ENCODE measurements around the gene TUBA3E.
"Not testable (repeated sequence)": the region's sequence is repeated elsewhere in the genome, so short reads cannot be mapped to it uniquely, and the experiment has no call there.

TUBA3E gene

GRCh38 chr2:130231656-130232055 is 33.4 kb upstream of the TUBA3E start:
- no peak for TF ChIP-seq CTCF (IDR thresholded peaks at IDR 0.05)
- Histone ChIP-seq H3K4me3 (ENCODE audit: low read depth in 1 of 2, low read length in 1 of 2) (no peak overlapping the region), H3K4me1 (ENCODE audit: control insufficient read depth in 1 of 2, insufficient read depth in 1 of 2, low read depth in 1 of 2, low read length in 1 of 2) (no peaks in the 10 kb centered on the region), H3K9me3 (no peaks in the 10 kb centered on the region), H3K36me3 (no peaks in the 10 kb centered on the region), H3K27ac (no peak overlapping the region), H3K27me3 (peaks cover 6% of the 10 kb centered on the region)

GRCh38 chr2:130230907-130231306 is 32.7 kb upstream of the TUBA3E start:
- not testable (repeated sequence) for H3K9me3 ChIP-seq; H3K36me3 ChIP-seq; H3K27me3 ChIP-seq; H3K4me1 ChIP-seq (ENCODE audit: control insufficient read depth in 1 of 2, insufficient read depth in 1 of 2, low read depth in 1 of 2, low read length in 1 of 2); H3K4me3 ChIP-seq (ENCODE audit: low read depth in 1 of 2, low read length in 1 of 2); H3K27ac ChIP-seq

- H3K27me3 ChIP-seq; H3K27ac ChIP-seq; H3K9me3 ChIP-seq; H3K36me3 ChIP-seq; H3K4me3 ChIP-seq (ENCODE audit: low read depth in 1 of 2, low read length in 1 of 2); H3K4me1 ChIP-seq (ENCODE audit: control insufficient read depth in 1 of 2, insufficient read depth in 1 of 2, low read depth in 1 of 2, low read length in 1 of 2): not testable (repeated sequence)
Observed at GRCh38 chr2:130230376-130230775, 32.1 kb upstream of the TUBA3E start.

GRCh38 chr2:130229161-130229510 is 30.9 kb upstream of the TUBA3E start:
- not testable (repeated sequence) for H3K9me3 ChIP-seq; H3K27me3 ChIP-seq; H3K36me3 ChIP-seq; H3K4me1 ChIP-seq (ENCODE audit: control insufficient read depth in 1 of 2, insufficient read depth in 1 of 2, low read depth in 1 of 2, low read length in 1 of 2); H3K27ac ChIP-seq; H3K4me3 ChIP-seq (ENCODE audit: low read depth in 1 of 2, low read length in 1 of 2)

GRCh38 chr2:130228467-130229160 is 30.4 kb upstream of the TUBA3E start:
- not testable (repeated sequence) for H3K27ac ChIP-seq; H3K4me1 ChIP-seq (ENCODE audit: control insufficient read depth in 1 of 2, insufficient read depth in 1 of 2, low read depth in 1 of 2, low read length in 1 of 2); H3K27me3 ChIP-seq; H3K9me3 ChIP-seq; H3K4me3 ChIP-seq (ENCODE audit: low read depth in 1 of 2, low read length in 1 of 2); H3K36me3 ChIP-seq

GRCh38 chr2:130228005-130228404 is 29.8 kb upstream of the TUBA3E start:
- H3K27ac ChIP-seq; H3K27me3 ChIP-seq; H3K36me3 ChIP-seq; H3K4me3 ChIP-seq (ENCODE audit: low read depth in 1 of 2, low read length in 1 of 2); H3K4me1 ChIP-seq (ENCODE audit: control insufficient read depth in 1 of 2, insufficient read depth in 1 of 2, low read depth in 1 of 2, low read length in 1 of 2); H3K9me3 ChIP-seq: not testable (repeated sequence)

- not testable (repeated sequence) for H3K4me1 ChIP-seq (ENCODE audit: control insufficient read depth in 1 of 2, insufficient read depth in 1 of 2, low read depth in 1 of 2, low read length in 1 of 2); H3K27ac ChIP-seq; H3K36me3 ChIP-seq; H3K9me3 ChIP-seq; H3K4me3 ChIP-seq (ENCODE audit: low read depth in 1 of 2, low read length in 1 of 2)
- H3K27me3 ChIP-seq: peaks cover 16% of the 10 kb centered on the region
Observed at GRCh38 chr2:130222523-130222922, 24.3 kb upstream of the TUBA3E start.

GRCh38 chr2:130220505-130220904 is 22.3 kb upstream of the TUBA3E start:
- H3K4me1 ChIP-seq (ENCODE audit: control insufficient read depth in 1 of 2, insufficient read depth in 1 of 2, low read depth in 1 of 2, low read length in 1 of 2); H3K27ac ChIP-seq; H3K4me3 ChIP-seq (ENCODE audit: low read depth in 1 of 2, low read length in 1 of 2); H3K9me3 ChIP-seq; H3K36me3 ChIP-seq: not testable (repeated sequence)
- peaks cover 29% of the 10 kb centered on the region for H3K27me3 ChIP-seq

- H3K4me1 ChIP-seq (ENCODE audit: control insufficient read depth in 1 of 2, insufficient read depth in 1 of 2, low read depth in 1 of 2, low read length in 1 of 2); H3K9me3 ChIP-seq; H3K27ac ChIP-seq; H3K4me3 ChIP-seq (ENCODE audit: low read depth in 1 of 2, low read length in 1 of 2); H3K36me3 ChIP-seq: not testable (repeated sequence)
- peaks cover 38% of the 10 kb centered on the region for H3K27me3 ChIP-seq
Observed at GRCh38 chr2:130219147-130219546, 20.9 kb upstream of the TUBA3E start.

- peaks cover 43% of the 10 kb centered on the region for H3K27me3 ChIP-seq
- H3K9me3 ChIP-seq; H3K4me1 ChIP-seq (ENCODE audit: control insufficient read depth in 1 of 2, insufficient read depth in 1 of 2, low read depth in 1 of 2, low read length in 1 of 2); H3K36me3 ChIP-seq; H3K27ac ChIP-seq; H3K4me3 ChIP-seq (ENCODE audit: low read depth in 1 of 2, low read length in 1 of 2): not testable (repeated sequence)
Observed at GRCh38 chr2:130207051-130207450, 8.8 kb upstream of the TUBA3E start.

- H3K9me3 ChIP-seq; H3K27ac ChIP-seq; H3K4me1 ChIP-seq (ENCODE audit: control insufficient read depth in 1 of 2, insufficient read depth in 1 of 2, low read depth in 1 of 2, low read length in 1 of 2); H3K4me3 ChIP-seq (ENCODE audit: low read depth in 1 of 2, low read length in 1 of 2); H3K36me3 ChIP-seq: not testable (repeated sequence)
- H3K27me3 ChIP-seq: peaks cover 18% of the 10 kb centered on the region
Observed at GRCh38 chr2:130203150-130203549, 4.9 kb upstream of the TUBA3E start.

GRCh38 chr2:130202518-130202917 is 4.3 kb upstream of the TUBA3E start:
- not testable (repeated sequence) for H3K9me3 ChIP-seq; H3K4me3 ChIP-seq (ENCODE audit: low read depth in 1 of 2, low read length in 1 of 2); H3K27ac ChIP-seq; H3K36me3 ChIP-seq; H3K4me1 ChIP-seq (ENCODE audit: control insufficient read depth in 1 of 2, insufficient read depth in 1 of 2, low read depth in 1 of 2, low read length in 1 of 2)
- peaks cover 18% of the 10 kb centered on the region for H3K27me3 ChIP-seq

- H3K27me3 ChIP-seq; H3K27ac ChIP-seq; H3K9me3 ChIP-seq; H3K4me1 ChIP-seq (ENCODE audit: control insufficient read depth in 1 of 2, insufficient read depth in 1 of 2, low read depth in 1 of 2, low read length in 1 of 2); H3K4me3 ChIP-seq (ENCODE audit: low read depth in 1 of 2, low read length in 1 of 2); H3K36me3 ChIP-seq: not testable (repeated sequence)
Observed at GRCh38 chr2:130196052-130196451, 2.2 kb downstream of the TUBA3E start.
